Measurements from ENCODE around the gene ZMYND11. TPM values are rescaled to one million over a fixed set of nuclear protein-coding genes. Genes with fewer than 3 reads are reported as not detected.

Gene ZMYND11
- total and polyA plus RNA-seq, 2 donors (not counting 1 experiment from before 2014, with no cell fraction given), result 17.3 to 50.1 TPM

DNA sequence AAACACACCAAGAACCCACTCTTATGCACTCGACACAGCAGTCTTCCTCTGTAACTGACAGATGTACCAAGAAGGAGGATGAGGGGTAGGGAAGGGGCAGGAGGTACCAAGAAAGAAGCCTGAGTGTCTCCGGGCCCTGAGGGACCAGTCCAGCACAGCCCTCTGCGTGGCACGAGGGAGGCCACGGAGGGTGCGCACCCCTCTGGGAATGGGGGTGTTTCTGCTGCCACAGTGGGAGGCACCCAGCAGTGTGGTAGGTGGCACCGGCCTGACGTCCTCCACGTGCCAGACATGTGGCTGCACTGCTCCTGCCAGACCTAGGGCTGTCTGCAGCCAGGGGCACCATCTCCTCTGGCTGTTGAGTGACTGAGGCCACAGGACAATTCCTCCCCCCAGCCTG lies 154.3 kb downstream of the ZMYND11 start:
- H3K79me2 ChIP-seq (ENCODE audit: control insufficient read depth, insufficient read depth, low read length), result no peaks in the 10 kb centered on the region
- no peak overlapping the region for H3K27ac ChIP-seq (ENCODE audit: low read length in 2 of 2)
- Mint-ChIP-seq H3K4me1 (peaks cover 26% of the 10 kb centered on the region), H3K27me3 (peaks cover 6% of the 10 kb centered on the region), H3K9me3 (ENCODE audit: insufficient read depth) (no peaks in the 10 kb centered on the region), H3K27ac (peak overlapping the region; percentile 20), H3K4me3 (no peak overlapping the region)
- no peak overlapping the region for H3K4me3 ChIP-seq (ENCODE audit: control extremely low read depth in 1 of 5, extremely low read depth in 1 of 5, insufficient read depth in 1 of 5, low read depth in 2 of 5, low read length in 4 of 5)
- ChIA-PET CTCF (no interaction called here), POLR2A (no interaction called here)
- H3K9ac ChIP-seq (ENCODE audit: low read length), result no peak overlapping the region
- intact Hi-C loops (cut with micrococcal nuclease), result no loop called here
- WGBS (ENCODE audit: insufficient coverage), result 97% methylated on average over 8 of the region's 9 CpGs
- no peak for ATAC-seq (ENCODE audit: low read depth)
- peaks cover 0 to 3% (median 0%) of the 10 kb centered on the region in 3 donors for H3K9me3 ChIP-seq (ENCODE audit: control extremely low read depth in 1 of 3, control insufficient read depth in 2 of 3, insufficient read depth in 1 of 3, low read length in 2 of 3)
- H3K27me3 ChIP-seq (replicated peaks in 1 of 4; ENCODE audit: control extremely low read depth in 1 of 4, control insufficient read depth in 3 of 4, insufficient read depth in 4 of 4, low read length in 3 of 4), result no peaks in the 10 kb centered on the region
- peaks cover 5 to 20% of the 10 kb centered on the region in 2 donors for H3K4me1 ChIP-seq (ENCODE audit: control insufficient read depth in 2 of 2, insufficient read depth in 2 of 2, low read length in 2 of 2)
- H4K20me1 ChIP-seq (ENCODE audit: control insufficient read depth, insufficient read depth, low read length, poor library complexity, severe bottlenecking), result no peaks in the 10 kb centered on the region
- H2AFZ ChIP-seq (ENCODE audit: insufficient read depth, low read depth, low read length, poor library complexity, severe bottlenecking), result no peak overlapping the region
- H3K4me2 ChIP-seq (replicated peaks; ENCODE audit: low read depth, low read length, poor library complexity, severe bottlenecking), result no peak overlapping the region
- TF ChIP-seq EZH2 (IDR thresholded peaks at IDR 0.05; ENCODE audit: borderline replicate concordance, insufficient read depth, low read depth, low read length, poor library complexity, severe bottlenecking), result no peak
- TF ChIP-seq, protein P1, sequence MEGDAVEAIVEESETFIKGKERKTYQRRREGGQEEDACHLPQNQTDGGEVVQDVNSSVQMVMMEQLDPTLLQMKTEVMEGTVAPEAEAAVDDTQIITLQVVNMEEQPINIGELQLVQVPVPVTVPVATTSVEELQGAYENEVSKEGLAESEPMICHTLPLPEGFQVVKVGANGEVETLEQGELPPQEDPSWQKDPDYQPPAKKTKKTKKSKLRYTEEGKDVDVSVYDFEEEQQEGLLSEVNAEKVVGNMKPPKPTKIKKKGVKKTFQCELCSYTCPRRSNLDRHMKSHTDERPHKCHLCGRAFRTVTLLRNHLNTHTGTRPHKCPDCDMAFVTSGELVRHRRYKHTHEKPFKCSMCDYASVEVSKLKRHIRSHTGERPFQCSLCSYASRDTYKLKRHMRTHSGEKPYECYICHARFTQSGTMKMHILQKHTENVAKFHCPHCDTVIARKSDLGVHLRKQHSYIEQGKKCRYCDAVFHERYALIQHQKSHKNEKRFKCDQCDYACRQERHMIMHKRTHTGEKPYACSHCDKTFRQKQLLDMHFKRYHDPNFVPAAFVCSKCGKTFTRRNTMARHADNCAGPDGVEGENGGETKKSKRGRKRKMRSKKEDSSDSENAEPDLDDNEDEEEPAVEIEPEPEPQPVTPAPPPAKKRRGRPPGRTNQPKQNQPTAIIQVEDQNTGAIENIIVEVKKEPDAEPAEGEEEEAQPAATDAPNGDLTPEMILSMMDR (IDR thresholded peaks at IDR 0.05), result no peak
- no peak for DNase-seq
- peaks cover 0 to 4% of the 10 kb centered on the region in 2 experiments for H3K36me3 ChIP-seq (replicated peaks in 1 of 2; ENCODE audit: control extremely low read depth in 1 of 2, control insufficient read depth in 1 of 2, extremely low read depth in 1 of 2, insufficient read depth in 2 of 2, low read length in 1 of 2)

DNA sequence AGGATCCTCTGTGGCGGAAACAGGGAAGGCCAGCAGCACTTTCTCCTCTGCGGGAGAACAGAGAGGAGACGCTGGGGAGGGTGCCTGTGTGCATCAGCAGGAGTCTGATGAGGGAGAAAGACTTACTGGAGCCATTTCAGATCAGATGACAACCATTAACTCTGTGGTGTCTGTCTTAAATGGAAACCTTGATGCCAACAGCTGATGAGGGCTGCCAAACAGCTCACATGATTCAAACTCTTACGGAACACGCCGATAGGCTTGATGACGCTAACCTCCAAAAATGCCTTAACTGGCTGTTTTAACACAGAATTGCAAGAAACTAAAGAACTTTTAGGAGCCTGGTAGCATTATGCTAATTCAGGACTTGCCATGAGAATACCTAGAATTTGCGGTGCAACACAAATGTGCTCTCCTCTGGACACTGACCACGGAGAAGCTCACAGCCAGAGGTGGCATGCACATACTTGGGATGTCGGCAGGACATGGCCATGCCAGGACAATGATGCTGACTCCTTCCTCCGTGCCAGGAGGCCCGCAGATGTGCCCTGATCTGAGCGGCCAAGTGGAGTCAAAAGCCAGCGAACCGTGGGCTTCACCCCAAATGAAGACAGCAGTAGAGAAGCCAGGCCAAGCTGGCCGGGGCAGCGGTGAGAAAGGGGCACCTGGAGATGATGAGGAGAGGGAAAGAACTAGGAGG lies 154.9 kb downstream of the ZMYND11 start:
- ChIA-PET POLR2A (no interaction called here), CTCF (no interaction called here)
- no peaks in the 10 kb centered on the region for H3K79me2 ChIP-seq (ENCODE audit: control insufficient read depth, insufficient read depth, low read length)
- H3K9me3 ChIP-seq (ENCODE audit: control extremely low read depth in 1 of 3, control insufficient read depth in 2 of 3, insufficient read depth in 1 of 3, low read length in 2 of 3), result peaks cover 0 to 5% (median 0%) of the 10 kb centered on the region in 3 donors
- WGBS (ENCODE audit: insufficient coverage), result 96% methylated on average over 13 of the region's 17 CpGs
- no peaks in the 10 kb centered on the region for H4K20me1 ChIP-seq (ENCODE audit: control insufficient read depth, insufficient read depth, low read length, poor library complexity, severe bottlenecking)
- H3K4me3 ChIP-seq (ENCODE audit: control extremely low read depth in 1 of 5, extremely low read depth in 1 of 5, insufficient read depth in 1 of 5, low read depth in 2 of 5, low read length in 4 of 5), result no peak overlapping the region
- H3K4me2 ChIP-seq (replicated peaks; ENCODE audit: low read depth, low read length, poor library complexity, severe bottlenecking), result no peak overlapping the region
- TF ChIP-seq, protein P1 (IDR thresholded peaks at IDR 0.05), result no peak
- no peak for TF ChIP-seq EZH2 (IDR thresholded peaks at IDR 0.05; ENCODE audit: borderline replicate concordance, insufficient read depth, low read depth, low read length, poor library complexity, severe bottlenecking)
- no peak for ATAC-seq (ENCODE audit: low read depth)
- no peak overlapping the region for H2AFZ ChIP-seq (ENCODE audit: insufficient read depth, low read depth, low read length, poor library complexity, severe bottlenecking)
- Mint-ChIP-seq H3K4me1 (peaks cover 28% of the 10 kb centered on the region), H3K4me3 (no peak overlapping the region), H3K27ac (no peak overlapping the region), H3K9me3 (ENCODE audit: insufficient read depth) (no peaks in the 10 kb centered on the region), H3K27me3 (peaks cover 6% of the 10 kb centered on the region)
- DNase-seq, result no peak
- intact Hi-C loops (cut with micrococcal nuclease), result no loop called here
- peaks cover 5 to 19% of the 10 kb centered on the region in 2 donors for H3K4me1 ChIP-seq (ENCODE audit: control insufficient read depth in 2 of 2, insufficient read depth in 2 of 2, low read length in 2 of 2)
- H3K27ac ChIP-seq (ENCODE audit: low read length in 2 of 2), result no peak overlapping the region
- H3K36me3 ChIP-seq (replicated peaks in 1 of 2; ENCODE audit: control extremely low read depth in 1 of 2, control insufficient read depth in 1 of 2, extremely low read depth in 1 of 2, insufficient read depth in 2 of 2, low read length in 1 of 2), result peaks cover 0 to 4% of the 10 kb centered on the region in 2 experiments
- H3K27me3 ChIP-seq (replicated peaks in 1 of 4; ENCODE audit: control extremely low read depth in 1 of 4, control insufficient read depth in 3 of 4, insufficient read depth in 4 of 4, low read length in 3 of 4), result no peaks in the 10 kb centered on the region
- H3K9ac ChIP-seq (ENCODE audit: low read length), result no peak overlapping the region
